GM19372 (cell line): Measurements from ENCODE around the gene RABEP2.
"Not testable (repeated sequence)": the region's sequence is repeated elsewhere in the genome, so short reads cannot be mapped to it uniquely, and the experiment has no call there.

Experiments
- ATAC-seq: cut with Tn5 transposase; IDR thresholded peaks from one replicate; pipeline ENCODE4 v1.9.1; 2021; ENCODE audit warnings: mild to moderate bottlenecking, low read depth, moderate library complexity; ENCODE audit not compliant: unreplicated experiment

RABEP2 gene

GRCh38 chr16:28905229-28905754 lies 19.7 kb downstream of the RABEP2 start:
- ATAC-seq = no peak

GRCh38 chr16:28904828-28905227 lies 20.2 kb downstream of the RABEP2 start:
- ATAC-seq = no peak

DNA sequence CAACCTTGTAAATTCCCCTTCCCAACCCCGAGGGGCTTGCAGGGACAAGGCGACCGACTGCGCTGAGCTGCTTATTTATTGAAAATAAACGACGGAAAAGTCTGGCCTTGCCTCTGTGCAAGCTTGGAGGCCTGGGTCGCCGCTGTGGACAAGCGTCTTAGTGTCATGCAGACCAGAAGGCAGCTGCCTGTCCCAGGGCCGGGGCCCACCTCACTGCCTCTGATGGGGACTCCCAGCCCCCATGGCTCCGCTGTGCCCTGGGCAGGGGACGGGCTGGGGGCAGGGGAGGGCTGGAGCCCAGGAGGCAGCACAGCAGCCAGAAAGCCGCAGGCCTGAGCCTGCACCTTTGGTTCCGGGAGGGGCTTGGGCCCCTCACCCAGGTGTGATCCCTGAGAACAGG lies 20.7 kb downstream of the RABEP2 start:
- no peak for ATAC-seq

DNA sequence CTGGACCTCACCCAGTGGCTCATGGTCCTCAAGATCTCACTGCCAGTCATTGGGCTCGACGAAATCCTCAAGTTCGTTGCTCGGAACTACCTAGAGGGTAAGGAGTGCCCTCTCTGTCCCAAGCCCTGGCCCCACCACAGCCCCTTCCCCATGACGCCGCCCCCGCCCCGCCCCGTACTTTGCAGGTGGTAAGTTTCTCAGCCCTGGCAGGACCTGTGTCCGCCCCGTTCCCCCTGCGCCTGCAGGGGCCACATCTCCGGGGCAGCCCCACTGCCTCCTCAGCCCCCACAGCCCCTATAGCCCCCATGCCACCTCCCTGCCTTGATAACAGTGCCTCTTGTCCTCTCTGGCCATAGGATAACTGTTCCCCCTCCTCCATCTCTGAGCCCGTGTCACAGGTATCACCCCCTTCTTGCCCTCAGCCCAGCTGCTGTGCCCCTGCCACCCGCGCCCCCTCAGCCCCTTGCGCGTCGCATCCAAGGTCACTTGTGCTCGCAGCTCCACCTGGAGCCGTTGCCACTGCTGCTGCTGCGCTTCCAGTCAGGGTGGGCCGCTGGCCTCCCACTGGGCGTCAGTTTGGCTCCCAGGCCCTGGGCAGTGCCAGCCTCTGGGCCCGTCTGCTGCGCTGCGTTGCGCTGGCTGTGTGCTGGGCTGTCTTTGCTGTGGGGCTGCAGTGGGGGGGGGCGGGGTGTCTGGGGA lies 21.5 kb downstream of the RABEP2 start:
- ATAC-seq = no peak

GRCh38 chr16:28902909-28903308 lies 22.1 kb downstream of the RABEP2 start:
- no peak for ATAC-seq

GRCh38 chr16:28901862-28902261 lies 23.2 kb downstream of the RABEP2 start:
- no peak for ATAC-seq

DNA sequence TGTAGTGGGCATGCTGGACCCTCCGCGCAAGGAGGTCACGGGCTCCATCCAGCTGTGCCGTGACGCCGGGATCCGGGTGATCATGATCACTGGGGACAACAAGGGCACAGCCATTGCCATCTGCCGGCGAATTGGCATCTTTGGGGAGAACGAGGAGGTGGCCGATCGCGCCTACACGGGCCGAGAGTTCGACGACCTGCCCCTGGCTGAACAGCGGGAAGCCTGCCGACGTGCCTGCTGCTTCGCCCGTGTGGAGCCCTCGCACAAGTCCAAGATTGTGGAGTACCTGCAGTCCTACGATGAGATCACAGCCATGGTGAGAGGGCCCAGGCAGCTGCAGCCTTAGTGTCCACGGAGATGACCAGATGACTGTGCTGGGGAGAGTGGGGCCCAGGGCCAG lies 24.4 kb downstream of the RABEP2 start:
- no peak for ATAC-seq

DNA sequence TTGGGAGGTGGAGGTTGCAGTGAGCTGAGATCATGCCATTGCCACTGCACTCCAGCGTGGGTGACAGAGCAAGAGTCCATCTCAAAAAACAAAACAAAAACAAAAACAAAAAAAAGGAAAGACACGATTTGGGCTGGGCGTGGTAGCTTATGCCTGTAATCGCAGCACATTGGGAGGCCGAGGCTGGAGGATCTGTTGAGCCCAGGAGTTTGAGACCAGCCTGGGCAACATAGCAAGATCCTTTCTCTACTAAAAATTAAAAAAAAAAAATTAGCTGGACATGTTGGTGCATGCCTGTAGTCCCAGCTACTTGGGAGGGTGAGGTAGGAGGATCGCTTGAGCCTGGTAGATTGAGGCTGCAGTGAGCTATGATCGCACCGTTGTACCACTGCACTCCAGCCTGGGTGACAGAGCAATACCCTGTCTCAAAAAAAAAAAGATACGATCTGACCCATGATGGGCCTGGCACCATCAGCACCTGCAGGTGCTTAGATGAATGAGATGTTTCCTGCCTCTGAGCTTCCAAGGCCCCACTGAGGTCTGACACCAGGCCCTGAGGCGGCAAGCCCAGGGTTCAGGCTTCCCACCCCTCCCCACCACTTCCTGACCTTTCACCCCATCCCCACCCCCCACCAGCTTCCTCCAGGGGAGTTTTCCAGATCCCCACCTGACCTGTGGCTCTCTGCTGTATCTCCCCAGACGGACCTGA lies 25.0 kb downstream of the RABEP2 start:
- no peak for ATAC-seq

DNA sequence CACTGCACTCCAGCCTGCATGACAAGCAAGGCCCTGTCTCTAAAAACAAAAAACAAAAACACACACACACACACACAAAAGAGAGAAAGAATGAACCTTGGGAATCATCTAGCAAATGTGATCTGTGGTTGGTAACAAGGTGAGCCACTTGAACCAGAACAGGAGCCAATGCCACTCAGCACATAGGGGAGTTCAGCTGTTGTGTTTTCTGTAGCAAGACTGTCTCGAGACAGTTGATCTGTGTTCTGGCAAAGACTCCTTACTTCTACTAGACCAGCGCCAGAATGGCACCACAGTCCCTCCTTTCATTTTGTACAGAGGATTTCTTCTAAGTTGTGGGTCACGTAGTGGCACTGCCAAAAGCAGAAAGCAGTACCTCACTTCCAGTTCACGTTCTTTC lies 26.1 kb downstream of the RABEP2 start:
- ATAC-seq = no peak

DNA sequence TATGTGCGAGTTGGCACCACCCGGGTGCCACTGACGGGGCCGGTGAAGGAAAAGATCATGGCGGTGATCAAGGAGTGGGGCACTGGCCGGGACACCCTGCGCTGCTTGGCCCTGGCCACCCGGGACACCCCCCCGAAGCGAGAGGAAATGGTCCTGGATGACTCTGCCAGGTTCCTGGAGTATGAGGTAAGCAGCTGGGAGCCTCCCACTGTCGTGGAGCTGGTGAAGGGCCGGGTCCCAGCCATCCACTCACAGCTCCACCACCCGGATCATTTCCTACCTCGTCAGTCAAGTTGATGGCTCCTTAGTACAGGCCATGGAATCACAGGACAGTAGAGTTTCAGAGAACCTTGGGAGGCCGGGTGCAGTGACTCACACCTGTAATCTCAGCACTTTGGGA lies 26.8 kb downstream of the RABEP2 start:
- no peak for ATAC-seq

DNA sequence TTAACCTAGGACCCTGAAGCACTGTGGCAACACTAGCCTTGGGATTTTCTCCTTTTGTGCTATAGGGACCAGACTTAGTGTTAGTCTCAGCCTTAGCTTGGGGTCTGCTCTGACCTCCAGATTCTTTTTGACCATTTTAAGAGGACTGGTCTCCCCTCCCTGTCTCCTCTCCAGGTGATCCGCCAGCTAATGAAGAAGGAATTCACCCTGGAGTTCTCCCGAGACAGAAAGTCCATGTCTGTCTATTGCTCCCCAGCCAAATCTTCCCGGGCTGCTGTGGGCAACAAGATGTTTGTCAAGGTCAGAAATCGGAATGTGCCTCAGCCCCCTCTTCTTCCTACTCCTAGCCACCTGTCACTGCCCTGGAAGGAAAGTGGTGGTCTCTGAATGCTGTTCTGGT lies 27.2 kb downstream of the RABEP2 start:
- ATAC-seq = no peak

DNA sequence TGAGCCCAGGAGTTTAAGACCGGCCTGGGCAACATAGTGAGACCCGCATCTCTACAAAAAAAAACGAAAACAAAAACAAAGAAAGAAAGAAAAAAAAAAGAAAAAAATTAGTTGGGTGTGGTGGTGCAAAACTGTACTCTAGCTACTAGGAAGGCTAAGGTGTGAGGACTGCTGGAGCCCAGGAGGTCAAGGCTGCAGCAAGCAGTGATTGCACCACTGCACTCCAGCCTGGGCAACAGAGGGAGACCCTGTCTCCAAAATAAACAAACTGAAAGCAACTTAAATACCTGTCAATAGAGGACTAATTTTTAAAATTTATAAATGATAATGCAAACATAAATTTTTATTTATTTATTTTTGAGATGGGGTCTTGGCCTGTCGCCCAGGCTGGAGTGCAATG lies 29.4 kb downstream of the RABEP2 start:
- ATAC-seq = no peak

DNA sequence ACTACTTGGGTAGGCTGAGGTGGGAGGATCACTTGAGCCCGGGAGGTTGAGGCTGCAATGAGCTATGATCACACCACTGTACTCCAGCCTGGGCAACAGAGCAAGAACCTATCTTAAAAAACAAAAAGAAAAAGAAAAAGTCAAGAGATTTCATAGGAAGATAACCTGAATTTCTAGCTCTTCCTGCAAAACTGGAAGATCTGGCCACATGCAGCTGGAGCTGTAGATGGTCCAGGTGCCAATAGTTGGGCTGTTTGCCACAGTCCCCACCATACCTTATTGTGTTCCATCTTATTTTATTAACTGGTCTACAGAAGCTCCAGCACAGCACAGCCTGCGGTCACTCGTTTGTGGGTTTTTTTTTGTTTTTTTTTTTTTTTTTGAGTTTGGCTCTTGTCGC lies 31.7 kb downstream of the RABEP2 start:
- no peak for ATAC-seq

- no peak for ATAC-seq
Observed at GRCh38 chr16:28891964-28892890, 32.8 kb downstream of the RABEP2 start.

DNA sequence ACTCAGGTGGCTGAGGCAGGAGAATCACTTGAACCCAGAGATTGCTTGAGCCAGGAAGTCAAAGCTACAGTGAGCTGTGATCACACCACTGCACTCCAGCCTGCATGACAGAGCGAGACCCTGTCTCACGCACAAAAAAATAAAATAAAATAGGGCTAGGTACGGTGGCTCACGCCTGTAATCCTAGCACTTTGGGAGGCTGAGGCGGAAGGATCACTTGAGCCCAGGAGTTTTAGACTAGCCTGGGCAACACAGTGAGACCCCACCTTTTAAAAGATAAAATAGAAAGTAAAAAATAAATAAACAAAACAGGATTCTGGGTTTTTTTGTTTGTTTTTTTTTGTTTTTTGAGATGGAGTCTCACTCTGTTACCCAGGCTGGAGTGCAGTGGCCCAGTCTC lies 34.7 kb downstream of the RABEP2 start:
- not testable (repeated sequence) for ATAC-seq

DNA sequence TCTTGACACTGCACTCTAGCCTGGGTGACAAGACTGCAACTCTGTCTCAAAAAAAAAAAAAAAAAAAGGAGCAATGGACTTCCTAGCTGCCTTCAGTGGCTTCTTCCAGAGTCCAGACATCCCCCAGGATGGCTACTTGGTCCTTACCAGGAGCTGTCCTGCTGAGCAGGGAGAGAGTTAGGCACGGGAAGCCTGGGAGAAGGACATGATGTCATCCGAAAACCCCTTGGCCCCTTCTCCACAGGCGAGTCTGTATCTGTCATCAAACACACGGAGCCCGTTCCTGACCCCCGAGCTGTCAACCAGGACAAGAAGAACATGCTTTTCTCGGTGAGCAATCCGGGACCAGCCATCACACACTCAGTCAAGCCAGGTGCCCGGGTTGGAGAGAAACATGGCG lies 38.1 kb downstream of the RABEP2 start:
- ATAC-seq = no peak

GRCh38 chr16:28884045-28884444 lies 41.0 kb downstream of the RABEP2 start:
- no peak for ATAC-seq

GRCh38 chr16:28883221-28883996 lies 41.6 kb downstream of the RABEP2 start:
- no peak for ATAC-seq

GRCh38 chr16:28882551-28883160 lies 42.4 kb downstream of the RABEP2 start:
- no peak for ATAC-seq

DNA sequence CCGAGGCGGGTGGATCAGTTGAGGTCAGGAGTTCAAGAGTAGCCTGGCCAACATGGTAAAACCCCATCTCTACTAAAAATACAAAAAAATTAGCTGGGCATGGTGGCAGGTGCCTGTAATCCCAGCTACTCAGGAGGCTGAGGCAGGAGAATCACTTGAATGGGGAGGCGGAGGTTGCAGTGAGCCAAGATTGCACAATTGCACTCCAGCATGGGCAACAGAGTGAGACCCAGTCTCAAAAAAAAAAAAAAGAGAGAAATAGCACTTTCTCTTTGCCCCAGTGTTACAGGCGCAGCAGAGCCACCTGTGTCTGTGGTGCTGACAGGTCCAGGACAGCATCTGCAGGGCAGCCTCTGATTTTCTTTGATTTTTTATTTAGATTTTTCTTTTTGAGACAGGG lies 43.5 kb downstream of the RABEP2 start:
- not testable (repeated sequence) for ATAC-seq
